ENCODE data around the gene MYH8.

MYH8 gene

DNA sequence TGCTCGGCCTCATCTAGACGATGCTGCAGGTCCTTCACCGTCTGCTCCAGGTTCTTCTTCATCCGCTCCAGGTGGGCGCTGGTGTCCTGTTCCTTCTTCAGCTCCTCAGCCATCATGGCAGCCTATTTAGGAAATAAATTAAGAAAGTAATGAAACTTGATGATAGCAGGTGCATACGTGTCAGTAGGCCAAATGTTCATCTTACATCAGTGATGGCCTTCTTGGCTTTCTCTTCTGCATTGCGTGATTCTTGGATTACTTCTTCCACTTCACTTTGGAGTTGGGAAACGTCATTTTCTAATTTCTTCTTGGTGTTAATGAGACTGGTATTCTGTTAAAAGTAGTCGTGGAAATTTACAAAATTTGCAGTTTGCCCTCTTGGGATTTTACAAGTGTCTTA lies 28.9 kb downstream of the MYH8 start:
- in situ Hi-C loops (cut with MboI; ENCODE audit: low pct_unique_long_range_greater_than_20kb, low sequenced_read_pairs) = loop anchor here (25.0 kb wide), 1 partner anchor 106 kb away; no protein-coding TSS in a partner anchor

GRCh38 chr17:10385871-10386270 lies 35.9 kb downstream of the MYH8 start:
- in situ Hi-C loops (cut with MboI; ENCODE audit: low pct_unique_long_range_greater_than_20kb, low sequenced_read_pairs) = loop anchor here (25.0 kb wide), 1 partner anchor 99 kb away; no protein-coding TSS in a partner anchor

More for the DNA sequence above, 28.9 kb downstream of the MYH8 start:
- DNase-seq = no peak

GRCh38 chr17:10384175-10384574 lies 37.6 kb downstream of the MYH8 start:
- no peak for DNase-seq
- in situ Hi-C loops (cut with MboI; ENCODE audit: low pct_unique_long_range_greater_than_20kb, low sequenced_read_pairs) = loop anchor here (25.0 kb wide), 1 partner anchor 97 kb away; no protein-coding TSS in a partner anchor

More at GRCh38 chr17:10385871-10386270, 35.9 kb downstream of the MYH8 start:
- DNase-seq = no peak

DNA sequence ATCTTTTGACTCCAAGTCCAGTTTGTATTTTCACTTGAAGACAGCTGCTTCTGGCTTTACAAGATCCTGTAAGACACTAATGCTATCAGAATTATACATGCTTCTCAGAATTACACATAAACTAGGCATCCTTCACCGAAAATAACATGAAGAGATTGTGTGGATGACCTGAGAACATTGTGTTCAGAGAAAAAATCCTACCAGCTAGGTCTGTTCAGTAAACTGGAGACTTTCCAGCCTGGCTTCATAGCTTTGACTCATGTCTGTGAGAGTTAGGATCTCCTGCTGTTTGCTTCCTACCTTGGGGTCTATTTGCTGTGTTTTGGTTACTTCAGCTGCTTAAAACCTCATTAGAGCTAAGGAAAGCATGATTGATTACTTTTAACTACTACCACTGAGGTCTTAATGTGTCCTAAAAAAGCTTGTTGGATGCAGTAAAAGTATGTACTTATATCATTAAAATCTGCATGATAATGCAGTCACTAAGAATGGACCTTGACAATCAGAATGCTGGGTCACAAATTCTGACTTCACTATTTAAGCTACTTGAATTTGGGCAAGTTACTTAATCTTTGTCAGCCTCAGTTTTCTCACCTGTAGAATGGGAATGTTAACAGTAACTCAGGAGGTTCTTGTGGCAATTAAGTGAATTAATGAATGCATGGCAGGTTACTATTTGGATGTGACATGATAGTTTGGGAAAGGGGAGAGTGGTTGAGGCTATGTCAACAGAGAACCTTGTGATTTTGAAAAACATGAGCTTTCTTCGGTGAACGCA lies 40.9 kb downstream of the MYH8 start:
- DNase-seq = no peak
- in situ Hi-C loops (cut with MboI; ENCODE audit: low pct_unique_long_range_greater_than_20kb, low sequenced_read_pairs) = loop anchor here (25.0 kb wide), 1 partner anchor 94 kb away; no protein-coding TSS in a partner anchor

- no peak for DNase-seq
- in situ Hi-C loops (cut with MboI; ENCODE audit: low pct_unique_long_range_greater_than_20kb, low sequenced_read_pairs) = loop anchor here (25.0 kb wide), 1 partner anchor 436 kb away; no protein-coding TSS in a partner anchor
Measured at GRCh38 chr17:10372906-10373305, 48.8 kb downstream of the MYH8 start, which contains the start of gene MYH13. TSS of gene MYH13 (minus strand) at chr17:10373006. CDS start at chr17:10364530, 8,476 bp downstream.

DNA sequence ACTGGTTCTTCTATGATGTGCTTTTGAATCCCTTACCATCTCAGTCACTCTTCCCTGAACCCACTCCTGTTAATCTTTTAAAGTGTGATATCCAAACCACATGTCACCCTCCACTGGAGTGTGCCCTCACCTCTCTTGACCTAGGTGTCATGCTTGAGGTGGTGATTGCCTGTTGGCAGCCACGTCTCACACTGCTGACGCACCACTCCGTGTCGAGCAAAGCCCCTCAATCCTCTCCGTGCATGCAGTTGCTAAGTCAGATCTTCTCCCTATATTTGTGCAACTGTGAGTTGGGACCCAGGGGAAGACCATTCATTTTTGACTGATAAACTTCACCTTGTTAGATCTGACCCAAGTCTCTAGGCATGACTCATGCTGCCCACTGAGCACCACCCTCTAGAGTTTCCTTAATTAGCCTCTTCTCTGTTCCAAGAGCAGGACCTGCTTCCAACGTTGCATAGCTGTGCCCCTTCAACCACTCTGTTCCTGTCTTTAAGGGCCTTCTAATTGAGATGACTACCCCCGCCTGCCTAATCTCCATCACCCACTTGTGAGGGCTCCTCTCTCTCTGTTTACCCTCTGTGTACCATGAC lies 51.6 kb downstream of the MYH8 start:
- in situ Hi-C loops (cut with MboI; ENCODE audit: low pct_unique_long_range_greater_than_20kb, low sequenced_read_pairs) = loop anchor here (25.0 kb wide), 1 partner anchor 433 kb away; no protein-coding TSS in a partner anchor
- DNase-seq = no peak

- in situ Hi-C loops (cut with MboI; ENCODE audit: low pct_unique_long_range_greater_than_20kb, low sequenced_read_pairs) = loop anchor here (25.0 kb wide), 1 partner anchor 432 kb away; no protein-coding TSS in a partner anchor
- DNase-seq = no peak
Measured at GRCh38 chr17:10369239-10369638, 52.5 kb downstream of the MYH8 start.

DNA sequence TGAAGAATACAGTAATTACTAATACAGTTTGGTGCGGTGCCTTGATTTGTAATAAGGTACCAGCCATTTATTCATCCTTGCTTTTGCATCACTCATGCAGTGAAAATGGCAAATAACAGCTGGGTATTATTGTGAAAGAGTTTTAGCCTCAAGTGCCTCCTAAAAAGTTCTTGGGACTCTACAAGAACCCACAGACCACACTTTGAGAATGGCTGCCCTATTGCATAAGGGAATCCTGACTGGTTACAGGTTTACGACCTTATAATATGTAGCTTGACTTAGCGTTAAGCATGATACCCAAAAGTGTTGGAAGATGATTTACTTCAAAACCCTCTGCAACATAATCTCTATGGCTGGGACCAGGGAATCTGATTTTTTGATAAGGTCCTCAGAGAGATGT lies 53.2 kb downstream of the MYH8 start:
- in situ Hi-C loops (cut with MboI; ENCODE audit: low pct_unique_long_range_greater_than_20kb, low sequenced_read_pairs) = loop anchor here (25.0 kb wide), 1 partner anchor 431 kb away; no protein-coding TSS in a partner anchor

GRCh38 chr17:10360578-10360977 lies 61.2 kb downstream of the MYH8 start:
- in situ Hi-C loops (cut with MboI; ENCODE audit: low pct_unique_long_range_greater_than_20kb, low sequenced_read_pairs) = loop anchor here (25.0 kb wide), 1 partner anchor 423 kb away; no protein-coding TSS in a partner anchor
- no peak for DNase-seq

More for the DNA sequence above, 53.2 kb downstream of the MYH8 start:
- DNase-seq = no peak

DNA sequence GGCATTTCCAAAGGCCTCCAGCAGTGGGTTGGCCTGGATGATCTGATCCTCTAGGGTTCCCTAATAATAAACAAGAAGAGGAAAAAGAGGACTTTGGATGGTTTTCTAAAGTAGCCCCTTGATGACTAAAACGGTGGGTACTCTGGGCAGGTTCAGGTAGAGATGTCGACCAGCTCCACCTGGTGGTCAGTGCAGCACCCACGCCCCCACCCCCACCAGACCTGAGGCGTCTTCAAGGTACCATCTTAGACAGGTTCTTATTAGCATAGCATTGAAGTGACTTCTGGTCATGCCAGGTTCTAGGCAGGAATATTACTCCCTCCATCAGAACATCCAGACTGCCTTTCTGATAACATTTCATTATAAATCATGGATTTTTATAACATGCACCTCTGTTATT lies 64.0 kb downstream of the MYH8 start:
- DNase-seq = peak; percentile 27
- in situ Hi-C loops (cut with MboI; ENCODE audit: low pct_unique_long_range_greater_than_20kb, low sequenced_read_pairs) = loop anchor here (25.0 kb wide), 1 partner anchor 420 kb away; no protein-coding TSS in a partner anchor

DNA sequence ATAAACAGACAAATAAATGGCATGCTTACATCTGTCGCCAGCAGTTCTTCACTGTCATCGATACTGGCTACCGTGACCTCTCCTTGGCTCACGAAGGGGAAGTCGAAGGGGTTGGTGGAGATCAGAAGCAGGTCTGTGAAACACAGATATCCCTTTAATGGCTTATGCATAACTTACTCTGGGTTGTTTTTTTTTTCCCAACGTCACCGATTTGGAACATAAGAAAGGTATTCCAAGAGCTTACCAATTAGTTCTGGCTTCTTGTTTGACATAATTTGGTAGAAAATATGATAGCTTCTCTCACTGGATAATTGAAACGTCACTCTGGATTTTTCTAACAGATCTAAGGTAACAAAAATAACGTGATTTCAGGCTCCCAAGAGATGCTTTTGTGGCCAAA lies 67.1 kb downstream of the MYH8 start:
- in situ Hi-C loops (cut with MboI; ENCODE audit: low pct_unique_long_range_greater_than_20kb, low sequenced_read_pairs) = loop anchor here (25.0 kb wide), 1 partner anchor 417 kb away; no protein-coding TSS in a partner anchor
- no peak for DNase-seq

DNA sequence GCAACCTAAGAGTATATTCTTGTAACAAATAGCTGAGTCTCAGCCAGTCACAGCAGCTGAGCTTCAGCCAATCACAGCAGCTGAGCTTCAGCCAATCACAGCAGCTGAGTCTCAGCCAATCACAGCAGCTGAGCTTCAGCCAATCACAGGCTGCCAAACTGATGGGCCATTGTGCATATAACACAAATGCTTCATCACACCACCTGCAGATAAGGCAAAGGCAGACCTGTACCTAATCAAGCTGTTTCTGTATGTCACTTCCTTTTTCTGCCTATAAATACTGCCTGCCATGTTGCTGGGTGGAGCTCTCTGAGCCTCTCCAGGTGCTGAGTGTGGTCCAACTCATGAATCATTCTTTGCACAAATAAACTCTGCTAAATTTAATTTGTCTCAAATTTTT lies 68.9 kb downstream of the MYH8 start:
- no peak for DNase-seq
- in situ Hi-C loops (cut with MboI; ENCODE audit: low pct_unique_long_range_greater_than_20kb, low sequenced_read_pairs) = loop anchor here (25.0 kb wide), 1 partner anchor 416 kb away; no protein-coding TSS in a partner anchor

DNA sequence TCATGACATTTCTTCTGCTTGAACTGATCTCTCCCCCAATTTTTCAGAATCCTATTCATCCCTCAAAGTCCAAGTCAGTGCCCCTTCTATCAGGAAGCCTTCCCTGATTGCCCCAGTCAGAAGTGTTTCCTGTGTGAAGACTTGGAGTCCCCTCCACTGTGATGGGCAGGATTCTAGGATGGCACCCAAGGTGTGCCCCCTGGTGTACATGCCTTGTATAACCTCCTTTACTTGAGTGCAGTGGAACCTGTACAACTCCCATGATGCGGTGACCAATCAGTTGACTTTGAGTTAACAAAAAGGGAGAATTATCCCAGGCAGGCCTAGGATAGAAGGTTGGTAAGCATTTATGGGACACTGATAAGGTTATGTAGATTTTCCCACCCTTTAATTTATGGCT lies 72.3 kb downstream of the MYH8 start:
- in situ Hi-C loops (cut with MboI; ENCODE audit: low pct_unique_long_range_greater_than_20kb, low sequenced_read_pairs) = no loop called here
- peak; percentile 21 for DNase-seq

- DNase-seq = no peak
- in situ Hi-C loops (cut with MboI; ENCODE audit: low pct_unique_long_range_greater_than_20kb, low sequenced_read_pairs) = no loop called here
Measured at GRCh38 chr17:10344816-10345215, 76.9 kb downstream of the MYH8 start.
